Measurements from ENCODE around the gene MYO3B.

- TF ChIP-seq, protein P1, sequence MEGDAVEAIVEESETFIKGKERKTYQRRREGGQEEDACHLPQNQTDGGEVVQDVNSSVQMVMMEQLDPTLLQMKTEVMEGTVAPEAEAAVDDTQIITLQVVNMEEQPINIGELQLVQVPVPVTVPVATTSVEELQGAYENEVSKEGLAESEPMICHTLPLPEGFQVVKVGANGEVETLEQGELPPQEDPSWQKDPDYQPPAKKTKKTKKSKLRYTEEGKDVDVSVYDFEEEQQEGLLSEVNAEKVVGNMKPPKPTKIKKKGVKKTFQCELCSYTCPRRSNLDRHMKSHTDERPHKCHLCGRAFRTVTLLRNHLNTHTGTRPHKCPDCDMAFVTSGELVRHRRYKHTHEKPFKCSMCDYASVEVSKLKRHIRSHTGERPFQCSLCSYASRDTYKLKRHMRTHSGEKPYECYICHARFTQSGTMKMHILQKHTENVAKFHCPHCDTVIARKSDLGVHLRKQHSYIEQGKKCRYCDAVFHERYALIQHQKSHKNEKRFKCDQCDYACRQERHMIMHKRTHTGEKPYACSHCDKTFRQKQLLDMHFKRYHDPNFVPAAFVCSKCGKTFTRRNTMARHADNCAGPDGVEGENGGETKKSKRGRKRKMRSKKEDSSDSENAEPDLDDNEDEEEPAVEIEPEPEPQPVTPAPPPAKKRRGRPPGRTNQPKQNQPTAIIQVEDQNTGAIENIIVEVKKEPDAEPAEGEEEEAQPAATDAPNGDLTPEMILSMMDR (IDR thresholded peaks at IDR 0.05; ENCODE audit: insufficient read depth, low read length, poor library complexity, severe bottlenecking): no peak
- no peak for TF ChIP-seq EZH2phosphoT487 (conservative IDR thresholded peaks at IDR 0.05; ENCODE audit: low read length)
Measured at GRCh38 chr2:170703776-170704476, 526.0 kb downstream of the MYO3B start.

Measured in SU-DHL-6 (cell line).